GM18870 (cell line): Measurements from ENCODE around the gene SOS1.
A peak's percentile ranks its signal among the peaks of the same experiment; 100 is the strongest.
"Not testable (repeated sequence)": the region's sequence is repeated elsewhere in the genome, so short reads cannot be mapped to it uniquely, and the experiment has no call there.

ENCODE experiments used
- ATAC-seq: cut with Tn5 transposase; IDR thresholded peaks from one replicate; pipeline ENCODE4 v1.9.1; 2021; ENCODE audit warnings: moderate library complexity; ENCODE audit not compliant: unreplicated experiment

Gene SOS1

GRCh38 chr2:39139511-39140237 lies 18.8 kb upstream of the SOS1 start:
- no peak for ATAC-seq

GRCh38 chr2:39138837-39139211 lies 18.0 kb upstream of the SOS1 start:
- no peak for ATAC-seq

- ATAC-seq = not testable (repeated sequence)
Observed at GRCh38 chr2:39138187-39138836, 17.5 kb upstream of the SOS1 start.

GRCh38 chr2:39136799-39137198 lies 15.9 kb upstream of the SOS1 start:
- no peak for ATAC-seq

- no peak for ATAC-seq
Observed at GRCh38 chr2:39135690-39136259, 14.9 kb upstream of the SOS1 start.

- no peak for ATAC-seq
Observed at GRCh38 chr2:39133215-39133851, 12.5 kb upstream of the SOS1 start.

GRCh38 chr2:39128919-39129391 lies 8.1 kb upstream of the SOS1 start:
- peak; percentile 73 for ATAC-seq

- ATAC-seq = peak; percentile 67
Observed at GRCh38 chr2:39127973-39128372, 7.1 kb upstream of the SOS1 start.

- no peak for ATAC-seq
Observed at GRCh38 chr2:39124746-39125057, 3.9 kb upstream of the SOS1 start.

- ATAC-seq = peak; percentile 37
Observed at GRCh38 chr2:39124000-39124745, 3.3 kb upstream of the SOS1 start.

- ATAC-seq = no peak
Observed at GRCh38 chr2:39123436-39123999, 2.7 kb upstream of the SOS1 start.

- no peak for ATAC-seq
Observed at GRCh38 chr2:39121523-39122063, 742 bp upstream of the SOS1 start.

- no peak for ATAC-seq
Observed at GRCh38 chr2:39120521-39120770, 405 bp downstream of the SOS1 start.

GRCh38 chr2:39119732-39120520 lies 925 bp downstream of the SOS1 start:
- ATAC-seq = peak; percentile 14

GRCh38 chr2:39118786-39119499 lies 1.9 kb downstream of the SOS1 start:
- no peak for ATAC-seq

GRCh38 chr2:39115556-39115955 lies 5.3 kb downstream of the SOS1 start:
- no peak for ATAC-seq

GRCh38 chr2:39114771-39115170 lies 6.1 kb downstream of the SOS1 start:
- no peak for ATAC-seq

- ATAC-seq = no peak
Observed at GRCh38 chr2:39109537-39109936, 11.3 kb downstream of the SOS1 start.

GRCh38 chr2:39108377-39108776 lies 12.5 kb downstream of the SOS1 start:
- ATAC-seq = no peak
